K562 (cell line): Measurements from ENCODE around the gene CT55. TPM values are rescaled to one million over a fixed set of nuclear protein-coding genes. Genes with fewer than 3 reads are reported as not detected.

Experiments
- ATAC-seq: fragments of 200-7000 bp; cut with Tn5 transposase; 3 replicates; pipeline ENCODE4 v1.9.1; 2020; ENCODE audit warnings: moderate library complexity
- BruUV-seq: library from RNA; stranded (reverse); fragments of 400-500 nt; replicated peaks from 2 replicates; lab custom pipeline; 2021; lab: Mats Ljungman, UMichigan
- CTCF ChIA-PET: fragments of 300-600 bp; formaldehyde crosslinking; extraction: SDS; loops from one replicate; lab custom pipeline; 2021; ENCODE audit warnings: low intra/inter-chr PET ratio; lab: Yijun Ruan, JAX
- POLR2A ChIA-PET: fragments of 300-600, 350-650 bp; sonication (Branson Sonifier 250); formaldehyde crosslinking; extraction: SDS; loops from one replicate; lab custom pipeline; 2021; ENCODE audit warnings: antibody characterized with exemption, inconsistent platforms; lab: Yijun Ruan, JAX
- DNase-seq, 4 experiments: peaks; one replicate each; pipeline versions ENCODE4 v3.0.0 to v3.0.0-alpha.2; 2011 to 2018; ENCODE audit warnings: low spot score in 3 of 4, mixed read lengths in 3 of 4; ENCODE audit errors: extremely low read depth in 1 of 4
- FAIRE-seq: peaks from 2 replicates; lab custom pipeline; 2011; peaks lifted over from hg19 to GRCh38; lab: Jason Lieb, UNC
- H2AFZ ChIP-seq: 2 replicates; pipeline ENCODE4 v1.6.0; 2011; ENCODE audit warnings: low read depth, low read length, control low read depth, inconsistent platforms
- H3K27ac ChIP-seq: fragments of 200-600 bp; 3 replicates; pipeline ENCODE4 v1.8.0; 2011; ENCODE audit warnings: low read depth, mild to moderate bottlenecking, control low read depth, inconsistent platforms, low read length, moderate library complexity, mixed read lengths; ENCODE audit errors: extremely low read depth
- H3K27me3 ChIP-seq, 2 experiments: fragments of 300-600 bp in 1 of 2; 2 replicates in 1 of 2; 3 replicates in 1 of 2; pipeline versions ENCODE4 v1.6.0 to v1.8.0; 2011; ENCODE audit warnings: inconsistent platforms in 2 of 2, low read length in 2 of 2, mild to moderate bottlenecking in 1 of 2, mixed read lengths in 1 of 2, moderate library complexity in 1 of 2; ENCODE audit not compliant: control insufficient read depth in 2 of 2, insufficient read depth in 2 of 2
- H3K36me3 ChIP-seq: fragments of 300-600 bp; 3 replicates; pipeline ENCODE4 v1.8.0; 2011; ENCODE audit warnings: mild to moderate bottlenecking, low read length, inconsistent platforms; ENCODE audit not compliant: control insufficient read depth, insufficient read depth
- H3K4me1 ChIP-seq, 2 experiments: fragments of 200-600 bp in 1 of 2; replicated peaks in 1 of 2; 2 replicates in 1 of 2; 3 replicates in 1 of 2; pipeline versions ENCODE4 v1.5.1 to v1.8.0; 2011; ENCODE audit warnings: inconsistent platforms in 2 of 2, low read length in 2 of 2, mild to moderate bottlenecking in 1 of 2, mixed read lengths in 1 of 2, moderate library complexity in 1 of 2; ENCODE audit not compliant: control insufficient read depth in 2 of 2, insufficient read depth in 2 of 2
- H3K4me2 ChIP-seq: 2 replicates; pipeline ENCODE4 v1.6.1; 2011; ENCODE audit warnings: low read length, control low read depth, inconsistent platforms, mixed read lengths; ENCODE audit not compliant: insufficient read depth
- H3K4me3 ChIP-seq: fragments of 200-600 bp; sonication (generic), shearing (Covaris generic); 2 replicates; pipeline ENCODE4 v1.5.1; 2016; ENCODE audit warnings: control low read depth, inconsistent platforms
- H3K79me2 ChIP-seq: fragments of 200-600 bp; 3 replicates; pipeline ENCODE4 v1.8.0; 2011; ENCODE audit warnings: low read length, inconsistent platforms; ENCODE audit not compliant: control insufficient read depth, insufficient read depth
- H3K9ac ChIP-seq, 2 experiments: 2 replicates each; pipeline versions ENCODE4 v1.6.0 to v1.6.1; 2011; ENCODE audit warnings: low read depth in 2 of 2, low read length in 2 of 2, control low read depth in 1 of 2, inconsistent platforms in 1 of 2, mild to moderate bottlenecking in 1 of 2, mixed read lengths in 1 of 2; ENCODE audit not compliant: insufficient read depth in 1 of 2
- H3K9me1 ChIP-seq: one replicate; pipeline ENCODE4 v1.6.0; 2011; ENCODE audit warnings: inconsistent platforms, mild to moderate bottlenecking, low read length, moderate library complexity; ENCODE audit not compliant: control insufficient read depth, insufficient read depth
- H3K9me3 ChIP-seq: replicated peaks from 2 replicates; pipeline ENCODE4 v1.5.1; 2011; ENCODE audit warnings: low read depth, low read length, inconsistent platforms; ENCODE audit not compliant: control insufficient read depth, insufficient read depth
- H4K20me1 ChIP-seq: replicated peaks from 2 replicates; pipeline ENCODE4 v1.6.1; 2011; ENCODE audit warnings: low read length, inconsistent platforms, mixed read lengths; ENCODE audit not compliant: control insufficient read depth, insufficient read depth
- EHMT2 ChIP-seq: fragments of 450-650 bp; IDR thresholded peaks from 2 replicates; pipeline ENCODE4 v1.6.1; 2018; ENCODE audit warnings: antibody characterized with exemption
- FOXK1 ChIP-seq: sonication (generic); formaldehyde crosslinking; IDR thresholded peaks from 2 replicates; pipeline ENCODE4 v1.8.0; 2022; ENCODE audit warnings: missing genetic modification reagents, mild to moderate bottlenecking, borderline replicate concordance
- HDAC1 ChIP-seq, 2 experiments: fragments of 450-650 bp; IDR thresholded peaks; 2 replicates each; pipeline ENCODE4 v1.6.1; 2016 to 2017; ENCODE audit warnings: inconsistent platforms in 1 of 2, mild to moderate bottlenecking in 1 of 2, moderate library complexity in 1 of 2
- RAD21 ChIP-seq, 2 experiments: fragments of 250-450 bp in 1 of 2; fragments of 450-650 bp in 1 of 2; sonication (Bioruptor Pico) in 1 of 2; formaldehyde crosslinking in 1 of 2; IDR thresholded peaks in 1 of 2; conservative IDR thresholded peaks in 1 of 2; 2 replicates each; pipeline versions ENCODE4 v1.4.0 to v1.8.0; 2020 to 2022; ENCODE audit warnings: mild to moderate bottlenecking in 2 of 2, moderate library complexity in 1 of 2
- RNF2 ChIP-seq: sonication (generic); IDR thresholded peaks from 2 replicates; pipeline ENCODE4 v1.6.1; 2016
- SMC3 ChIP-seq: conservative IDR thresholded peaks from 2 replicates; pipeline ENCODE4 v1.6.1; 2011; ENCODE audit warnings: low read depth, low read length, improper control_type of control experiment; ENCODE audit not compliant: insufficient read depth
- TBP ChIP-seq: optimal IDR thresholded peaks from 2 replicates; pipeline ENCODE3; 2011; ENCODE audit warnings: low read depth, low read length, improper control_type of control experiment
- TRIM28 ChIP-seq: fragments of 450-650 bp; IDR thresholded peaks from 2 replicates; pipeline ENCODE4 v1.6.1; 2017
- WGBS: fragments of 100-300 bp; shearing (Covaris generic); methylation state at CpG from one replicate; pipeline ENCODE4 v1.1.6; 2016; ENCODE audit warnings: low coverage, mixed read lengths; ENCODE audit not compliant: insufficient coverage; ENCODE audit errors: missing lambda C conversion rate; 5-methylcytosine and 5-hydroxymethylcytosine counted together
- in situ Hi-C: fragments of 300-500 bp; cut with MboI; formaldehyde crosslinking; loops from 4 replicates; pipeline ENCODE4 v1.15.0; 2018; ENCODE audit warnings: inconsistent platforms, mixed read lengths
- intact Hi-C: fragments of 100-400 bp; cut with micrococcal nuclease; formaldehyde crosslinking; loops from 2 replicates; pipeline ENCODE4 v1.14.2; 2022
- polyA plus RNA-seq, 8 experiments: library from polyadenylated mRNA; depleted of rRNA in 4 of 8; stranded (reverse) in 5 of 8; unstranded in 3 of 8; fragments of >200 nt; fragmentation: Nextera tagmentation in 2 of 8; fragmentation: Illumina TruSeq in 1 of 8; extraction: Ambion mirVana in 2 of 8; extraction: Trizol in 1 of 8; gene quantifications; 2 replicates each; pipeline versions ENCODE4 v1.2.1 to v1.2.3, GENCODE V29; 2011 to 2014; ENCODE audit warnings: inconsistent platforms in 1 of 8, missing spikeins in 1 of 8
- total RNA-seq, 7 experiments: library from RNA; depleted of rRNA in 6 of 7; stranded (reverse); fragments of >200 nt in 6 of 7; fragmentation: Illumina TruSeq in 2 of 7; extraction: Trizol in 2 of 7; gene quantifications; 2 replicates each; pipeline versions ENCODE4 v1.2.1 to v1.2.3, GENCODE V29; 2011 to 2021; ENCODE audit warnings: low replicate concordance in 1 of 7
- TF ChIP-seq, protein P1 (sequence below), 2 experiments: fragments of 450-650 bp; formaldehyde crosslinking in 1 of 2; IDR thresholded peaks; 2 replicates each; pipeline versions ENCODE4 v1.4.0 to v1.6.1; 2014 to 2020; ENCODE audit warnings: mild to moderate bottlenecking in 2 of 2, borderline replicate concordance in 1 of 2, low read depth in 1 of 2
- TF ChIP-seq, protein P2 (sequence below), 3 experiments: IDR thresholded peaks in 2 of 3; conservative IDR thresholded peaks in 1 of 3; 2 replicates each; pipeline ENCODE4 v1.5.1; 2011 to 2012; ENCODE audit warnings: low read length in 3 of 3, mild to moderate bottlenecking in 3 of 3, control low read depth in 2 of 3, improper control_type of control experiment in 1 of 3, inconsistent platforms in 1 of 3, low read depth in 1 of 3, mixed read lengths in 1 of 3, moderate library complexity in 1 of 3; ENCODE audit not compliant: insufficient read depth in 2 of 3

CT55 gene
- total and polyA plus RNA-seq, 9 of the 15 experiments (the other 6 are each of a cell fraction or from before 2014, with no cell fraction given), result 48.5 to 98.9 (median 73.2) TPM

- H3K27me3 ChIP-seq, result no peaks in the 10 kb centered on the region
- WGBS, result 0% methylated on average over 4 of the region's 5 CpGs
- TF ChIP-seq, protein P1, sequence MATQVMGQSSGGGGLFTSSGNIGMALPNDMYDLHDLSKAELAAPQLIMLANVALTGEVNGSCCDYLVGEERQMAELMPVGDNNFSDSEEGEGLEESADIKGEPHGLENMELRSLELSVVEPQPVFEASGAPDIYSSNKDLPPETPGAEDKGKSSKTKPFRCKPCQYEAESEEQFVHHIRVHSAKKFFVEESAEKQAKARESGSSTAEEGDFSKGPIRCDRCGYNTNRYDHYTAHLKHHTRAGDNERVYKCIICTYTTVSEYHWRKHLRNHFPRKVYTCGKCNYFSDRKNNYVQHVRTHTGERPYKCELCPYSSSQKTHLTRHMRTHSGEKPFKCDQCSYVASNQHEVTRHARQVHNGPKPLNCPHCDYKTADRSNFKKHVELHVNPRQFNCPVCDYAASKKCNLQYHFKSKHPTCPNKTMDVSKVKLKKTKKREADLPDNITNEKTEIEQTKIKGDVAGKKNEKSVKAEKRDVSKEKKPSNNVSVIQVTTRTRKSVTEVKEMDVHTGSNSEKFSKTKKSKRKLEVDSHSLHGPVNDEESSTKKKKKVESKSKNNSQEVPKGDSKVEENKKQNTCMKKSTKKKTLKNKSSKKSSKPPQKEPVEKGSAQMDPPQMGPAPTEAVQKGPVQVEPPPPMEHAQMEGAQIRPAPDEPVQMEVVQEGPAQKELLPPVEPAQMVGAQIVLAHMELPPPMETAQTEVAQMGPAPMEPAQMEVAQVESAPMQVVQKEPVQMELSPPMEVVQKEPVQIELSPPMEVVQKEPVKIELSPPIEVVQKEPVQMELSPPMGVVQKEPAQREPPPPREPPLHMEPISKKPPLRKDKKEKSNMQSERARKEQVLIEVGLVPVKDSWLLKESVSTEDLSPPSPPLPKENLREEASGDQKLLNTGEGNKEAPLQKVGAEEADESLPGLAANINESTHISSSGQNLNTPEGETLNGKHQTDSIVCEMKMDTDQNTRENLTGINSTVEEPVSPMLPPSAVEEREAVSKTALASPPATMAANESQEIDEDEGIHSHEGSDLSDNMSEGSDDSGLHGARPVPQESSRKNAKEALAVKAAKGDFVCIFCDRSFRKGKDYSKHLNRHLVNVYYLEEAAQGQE (IDR thresholded peaks at IDR 0.05; ENCODE audit: borderline replicate concordance), result 0 out of 2 replicates have a peak, but pooled peaks have one; percentile 14
- TF ChIP-seq, protein P1 (CRISPR knock-in tag; IDR thresholded peaks at IDR 0.05; ENCODE audit: low read depth), result no peak
- no peak for TF ChIP-seq RNF2
- no peak for TF ChIP-seq TRIM28
- peak; percentile 32; the same call in 1 of the 2 replicates for TF ChIP-seq SMC3
- TF ChIP-seq EHMT2, result 0 out of 2 replicates have a peak, but pooled peaks have one; percentile 33
- TF ChIP-seq TBP, result no peak
- TF ChIP-seq, protein P2, sequence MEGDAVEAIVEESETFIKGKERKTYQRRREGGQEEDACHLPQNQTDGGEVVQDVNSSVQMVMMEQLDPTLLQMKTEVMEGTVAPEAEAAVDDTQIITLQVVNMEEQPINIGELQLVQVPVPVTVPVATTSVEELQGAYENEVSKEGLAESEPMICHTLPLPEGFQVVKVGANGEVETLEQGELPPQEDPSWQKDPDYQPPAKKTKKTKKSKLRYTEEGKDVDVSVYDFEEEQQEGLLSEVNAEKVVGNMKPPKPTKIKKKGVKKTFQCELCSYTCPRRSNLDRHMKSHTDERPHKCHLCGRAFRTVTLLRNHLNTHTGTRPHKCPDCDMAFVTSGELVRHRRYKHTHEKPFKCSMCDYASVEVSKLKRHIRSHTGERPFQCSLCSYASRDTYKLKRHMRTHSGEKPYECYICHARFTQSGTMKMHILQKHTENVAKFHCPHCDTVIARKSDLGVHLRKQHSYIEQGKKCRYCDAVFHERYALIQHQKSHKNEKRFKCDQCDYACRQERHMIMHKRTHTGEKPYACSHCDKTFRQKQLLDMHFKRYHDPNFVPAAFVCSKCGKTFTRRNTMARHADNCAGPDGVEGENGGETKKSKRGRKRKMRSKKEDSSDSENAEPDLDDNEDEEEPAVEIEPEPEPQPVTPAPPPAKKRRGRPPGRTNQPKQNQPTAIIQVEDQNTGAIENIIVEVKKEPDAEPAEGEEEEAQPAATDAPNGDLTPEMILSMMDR (IDR thresholded peaks at IDR 0.05 in 2 of 3, conservative IDR thresholded peaks at IDR 0.05 in 1 of 3; ENCODE audit: insufficient read depth in 2 of 3, low read depth in 1 of 3, low read length in 3 of 3), result peak; percentile 65 to 72 (median 71)
- TF ChIP-seq RAD21 (CRISPR knock-in tag; conservative IDR thresholded peaks at IDR 0.05 in 1 of 2, IDR thresholded peaks at IDR 0.05 in 1 of 2), result peak in 1 of 2 experiments; percentile 58; a peak in 2 of 4 replicates
- no peak for TF ChIP-seq HDAC1 (IDR thresholded peaks at IDR 0.05)
- no peak for TF ChIP-seq FOXK1 (CRISPR knock-in tag)
- H3K9me3 ChIP-seq, result no peaks in the 10 kb centered on the region
- no peaks in the 10 kb centered on the region for H3K79me2 ChIP-seq
- in situ Hi-C loops (loop anchor here (25.0 kb wide), 1 partner anchor 100 kb away; no protein-coding TSS in a partner anchor), intact Hi-C loops (no loop called here)
- ATAC-seq (peak; percentile 84), FAIRE-seq (peak; percentile 84), DNase-seq (peak in 3 of 4 experiments; percentile 10 to 41 (median 22))
- H3K36me3 ChIP-seq, result no peaks in the 10 kb centered on the region
- no peaks in the 10 kb centered on the region for H3K4me1 ChIP-seq
- no peak overlapping the region for H3K27ac ChIP-seq
- ChIA-PET CTCF (no interaction called here), POLR2A (interaction anchor here (0.7 to 0.9 kb wide), 2 partner anchors 31 to 112 kb away, joined by 3 to 4 read pairs; no protein-coding TSS in a partner anchor)
- no TSS peak for BruUV-seq
- H3K4me2 ChIP-seq, result no peak overlapping the region
- H4K20me1 ChIP-seq, result no peaks in the 10 kb centered on the region
- no peak overlapping the region for H3K4me3 ChIP-seq
- H3K9me1 ChIP-seq, result no peaks in the 10 kb centered on the region
- peak overlapping the region; percentile 39; the same call in 1 of the 2 replicates for H2AFZ ChIP-seq
- no peak overlapping the region for H3K9ac ChIP-seq
Measured at GRCh38 chrX:135112096-135112729, 59.0 kb downstream of the CT55 start.
